Measurements from ENCODE around the gene STAT5A. TPM values are rescaled to one million over a fixed set of nuclear protein-coding genes. Genes with fewer than 3 reads are reported as not detected.
"Not testable (repeated sequence)": the region's sequence is repeated elsewhere in the genome, so short reads cannot be mapped to it uniquely, and the experiment has no call there.

Gene STAT5A
- total and polyA plus RNA-seq, 12 donors = 8.2 to 28.5 (median 15.3) TPM

DNA sequence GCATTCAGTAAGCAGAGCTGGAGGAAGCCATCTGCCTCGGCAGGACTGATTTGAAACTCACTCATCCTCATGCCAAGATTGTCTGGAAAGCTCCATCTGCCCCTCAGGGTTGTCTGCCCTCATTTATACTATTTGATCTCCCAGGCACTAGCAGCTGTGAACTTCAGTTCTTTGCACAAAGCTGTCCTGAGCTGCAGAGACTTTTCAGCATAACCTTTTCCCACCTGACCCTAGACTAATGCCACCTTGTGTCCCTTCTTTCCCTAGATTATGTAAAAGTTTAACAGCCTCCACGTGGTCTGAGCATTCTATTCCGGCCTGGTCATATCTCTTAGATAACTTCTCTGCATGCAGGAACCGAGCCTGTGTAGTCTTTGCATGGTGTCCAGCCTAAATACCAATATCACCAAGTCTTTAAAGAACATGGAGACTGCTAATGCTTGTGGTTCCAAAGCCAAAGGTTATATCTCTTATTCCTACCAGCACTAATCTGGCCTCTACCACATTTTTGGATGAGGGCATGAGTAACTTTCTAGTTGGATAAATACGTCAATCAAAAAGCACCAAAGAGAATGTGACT is 29.1 kb downstream of the STAT5A start:
- no peaks in the 10 kb centered on the region for H3K9me3 ChIP-seq
- ATAC-seq (no peak), DNase-seq (no peak)
- peaks cover 5 to 77% (median 37%) of the 10 kb centered on the region in 9 donors for H3K4me1 ChIP-seq
- no peak overlapping the region for H3K4me3 ChIP-seq
- H3K36me3 ChIP-seq = peaks cover 0 to 100% (median 55%) of the 10 kb centered on the region in 9 donors
- intact Hi-C loops (cut with DNase I) = loop anchor here in 2 of 10 donors (5.0 to 10.0 kb wide), 2 partner anchors 197 to 200 kb away; no protein-coding TSS in a partner anchor
- TF ChIP-seq, protein P1, sequence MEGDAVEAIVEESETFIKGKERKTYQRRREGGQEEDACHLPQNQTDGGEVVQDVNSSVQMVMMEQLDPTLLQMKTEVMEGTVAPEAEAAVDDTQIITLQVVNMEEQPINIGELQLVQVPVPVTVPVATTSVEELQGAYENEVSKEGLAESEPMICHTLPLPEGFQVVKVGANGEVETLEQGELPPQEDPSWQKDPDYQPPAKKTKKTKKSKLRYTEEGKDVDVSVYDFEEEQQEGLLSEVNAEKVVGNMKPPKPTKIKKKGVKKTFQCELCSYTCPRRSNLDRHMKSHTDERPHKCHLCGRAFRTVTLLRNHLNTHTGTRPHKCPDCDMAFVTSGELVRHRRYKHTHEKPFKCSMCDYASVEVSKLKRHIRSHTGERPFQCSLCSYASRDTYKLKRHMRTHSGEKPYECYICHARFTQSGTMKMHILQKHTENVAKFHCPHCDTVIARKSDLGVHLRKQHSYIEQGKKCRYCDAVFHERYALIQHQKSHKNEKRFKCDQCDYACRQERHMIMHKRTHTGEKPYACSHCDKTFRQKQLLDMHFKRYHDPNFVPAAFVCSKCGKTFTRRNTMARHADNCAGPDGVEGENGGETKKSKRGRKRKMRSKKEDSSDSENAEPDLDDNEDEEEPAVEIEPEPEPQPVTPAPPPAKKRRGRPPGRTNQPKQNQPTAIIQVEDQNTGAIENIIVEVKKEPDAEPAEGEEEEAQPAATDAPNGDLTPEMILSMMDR (IDR thresholded peaks at IDR 0.05) = no peak
- no peaks in the 10 kb centered on the region for H3K27me3 ChIP-seq
- peak overlapping the region in 5 of 10 donors; percentile 1 to 82 (median 9) for H3K27ac ChIP-seq
- 41 to 46% methylated on average over 5 of the region's 5 CpGs for WGBS, 2 donors

DNA sequence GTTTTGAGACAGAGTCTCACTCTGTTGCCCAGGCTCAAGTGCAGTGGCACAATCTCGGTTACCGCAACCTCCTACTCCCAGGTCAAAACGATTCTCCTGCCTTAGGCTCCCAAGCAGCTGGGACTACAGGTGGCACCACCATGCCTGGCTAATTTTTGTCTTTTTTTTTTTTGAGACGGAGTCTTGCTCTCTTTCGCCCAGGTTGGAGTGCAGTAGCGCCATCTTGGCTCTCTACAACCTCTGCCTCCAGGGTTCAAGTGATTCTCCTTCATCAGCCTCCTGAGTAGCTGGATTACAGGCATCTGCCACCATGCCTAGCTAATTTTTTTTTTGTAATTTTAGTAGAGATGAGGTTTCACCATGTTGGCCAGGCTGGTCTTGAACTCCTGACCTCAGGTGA is 29.7 kb downstream of the STAT5A start:
- H3K27me3 ChIP-seq, H3K9me3 ChIP-seq, H3K4me3 ChIP-seq, DNase-seq, ATAC-seq: not testable (repeated sequence)
- Histone ChIP-seq H3K4me1 (peaks cover 0 to 77% (median 31%) of the 10 kb centered on the region in 9 donors), H3K27ac (peak overlapping the region in 4 of 10 donors; percentile 29 to 82 (median 67)), H3K36me3 (peaks cover 0 to 100% (median 57%) of the 10 kb centered on the region in 9 donors)
- intact Hi-C loops (cut with DNase I) = loop anchor here in 2 of 10 donors (5.0 to 10.0 kb wide), 2 partner anchors 197 to 199 kb away; no protein-coding TSS in a partner anchor
- whole genome bisulfite sequencing, 2 donors = 95% methylated on average over 6 of the region's 6 CpGs

DNA sequence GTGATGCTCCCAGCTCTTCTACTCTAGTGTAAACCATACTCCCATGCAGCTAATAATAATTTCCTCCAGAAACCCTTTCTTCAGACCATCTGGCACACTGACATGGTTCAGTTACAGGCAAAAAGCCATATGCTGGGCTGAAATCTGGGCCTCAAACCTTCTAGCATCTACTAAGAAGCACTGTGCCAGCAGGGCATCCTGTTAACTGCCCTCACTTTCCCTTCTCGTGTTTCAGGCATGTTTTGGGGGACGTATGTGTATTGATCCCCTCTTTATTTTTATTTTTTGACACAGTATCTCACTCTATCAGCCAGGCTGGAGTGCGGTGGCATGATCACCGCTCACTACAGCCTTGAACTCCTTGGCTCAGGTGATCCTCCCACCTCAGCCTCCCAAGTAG is 33.3 kb downstream of the STAT5A start:
- H3K4me1 ChIP-seq = peaks cover 0 to 55% (median 27%) of the 10 kb centered on the region in 9 donors
- H3K9me3 ChIP-seq = no peaks in the 10 kb centered on the region
- WGBS, 2 donors = 85 to 90% methylated on average over 4 of the region's 4 CpGs
- TF ChIP-seq, protein P1 (IDR thresholded peaks at IDR 0.05) = no peak
- intact Hi-C loops (cut with DNase I) = loop anchor here in 7 of 10 donors (5.0 kb wide), 6 partner anchors 66 to 206 kb away; partner anchors contain the start of gene STAT3 (in 2 of the 7)
- H3K4me3 ChIP-seq = no peak overlapping the region
- peak overlapping the region in 4 of 10 donors; percentile 11 to 64 (median 20) for H3K27ac ChIP-seq
- H3K36me3 ChIP-seq = peaks cover 0 to 100% (median 50%) of the 10 kb centered on the region in 9 donors
- H3K27me3 ChIP-seq = no peaks in the 10 kb centered on the region
- no peak for DNase-seq
- no peak for ATAC-seq

DNA sequence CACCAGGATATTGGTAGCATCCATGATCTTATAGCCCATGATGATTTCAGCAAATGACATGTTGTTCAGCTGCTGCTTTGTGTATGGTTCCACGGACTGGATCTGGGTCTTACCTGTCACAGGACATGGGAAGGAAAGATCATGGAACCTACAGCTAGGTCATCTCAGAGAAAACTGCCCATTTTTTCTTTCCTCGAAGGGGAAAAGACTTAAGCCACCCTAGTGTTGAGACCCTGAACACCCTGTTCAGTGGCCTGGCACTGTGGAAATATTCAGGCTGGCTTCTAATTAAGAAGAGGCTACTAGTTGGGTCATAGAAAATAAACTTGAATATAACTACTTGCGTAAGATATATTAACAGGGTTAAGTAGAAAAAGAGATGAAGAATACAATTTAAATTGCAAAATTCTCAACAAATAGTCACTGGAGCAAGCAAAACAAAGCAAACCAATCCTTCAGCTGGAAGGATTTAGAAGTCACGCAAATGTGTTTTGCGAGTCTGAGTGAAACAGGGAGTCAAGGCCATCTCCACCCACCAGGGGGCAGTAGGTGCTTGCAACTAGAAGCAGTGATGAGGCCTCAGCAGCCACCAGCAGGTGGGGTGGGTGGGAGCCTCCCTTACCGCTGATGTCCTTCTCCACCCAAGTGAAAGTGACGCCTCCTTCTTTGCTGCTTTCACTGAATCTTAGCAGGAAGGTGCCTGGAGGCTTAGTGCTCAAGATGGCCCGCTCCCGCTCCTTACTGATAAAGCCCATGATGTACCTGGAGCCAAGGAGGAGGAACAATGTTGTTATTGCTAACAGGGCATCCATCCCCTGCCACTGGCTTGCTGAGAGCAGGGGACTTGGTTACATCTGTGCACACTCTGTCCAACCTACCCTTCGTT is 34.3 kb downstream of the STAT5A start:
- Histone ChIP-seq H3K4me3 (no peak overlapping the region), H3K27me3 (no peaks in the 10 kb centered on the region), H3K36me3 (peaks cover 0 to 100% (median 51%) of the 10 kb centered on the region in 9 donors), H3K4me1 (peaks cover 0 to 46% (median 21%) of the 10 kb centered on the region in 9 donors), H3K27ac (peak overlapping the region in 4 of 10 donors; percentile 24 to 51 (median 35)), H3K9me3 (no peaks in the 10 kb centered on the region)
- ATAC-seq = peak; percentile 71 to 88 (median 82)
- intact Hi-C loops (cut with DNase I) = loop anchor here (1.0 to 5.0 kb wide), 13 partner anchors 65 to 205 kb away; partner anchors contain the start of gene STAT3 (in 2 of the 10)
- 39 to 41% methylated on average over 10 of the region's 10 CpGs for WGBS, 2 donors
- TF ChIP-seq, protein P1 (IDR thresholded peaks at IDR 0.05) = peak; percentile 99 to 100 (median 99)
- DNase-seq = peak; percentile 88 to 94
